Stimulated activated CD4-positive, alpha-beta T cell treated with anti-CD3 and anti-CD28 coated beads, Interleukin-15, amount 100 ng/mL, for 24 hours (primary cell): ENCODE measurements around the gene SGCA.

Source experiments
- DNase-seq: peaks from one replicate; pipeline ENCODE4 v3.0.0-alpha.2; 2020

The SGCA gene

GRCh38 chr17:50184064-50184463, 18.3 kb downstream of the SGCA start:
- no peak for DNase-seq

GRCh38 chr17:50184611-50185398, 19.0 kb downstream of the SGCA start:
- no peak for DNase-seq

- DNase-seq, result no peak
These were observed 20.0 kb downstream of the SGCA start for GRCh38 chr17:50185631-50186471.

- DNase-seq, result no peak
These were observed 21.0 kb downstream of the SGCA start for GRCh38 chr17:50186661-50187393.

- DNase-seq, result no peak
These were observed 21.6 kb downstream of the SGCA start for GRCh38 chr17:50187394-50187725.

DNA sequence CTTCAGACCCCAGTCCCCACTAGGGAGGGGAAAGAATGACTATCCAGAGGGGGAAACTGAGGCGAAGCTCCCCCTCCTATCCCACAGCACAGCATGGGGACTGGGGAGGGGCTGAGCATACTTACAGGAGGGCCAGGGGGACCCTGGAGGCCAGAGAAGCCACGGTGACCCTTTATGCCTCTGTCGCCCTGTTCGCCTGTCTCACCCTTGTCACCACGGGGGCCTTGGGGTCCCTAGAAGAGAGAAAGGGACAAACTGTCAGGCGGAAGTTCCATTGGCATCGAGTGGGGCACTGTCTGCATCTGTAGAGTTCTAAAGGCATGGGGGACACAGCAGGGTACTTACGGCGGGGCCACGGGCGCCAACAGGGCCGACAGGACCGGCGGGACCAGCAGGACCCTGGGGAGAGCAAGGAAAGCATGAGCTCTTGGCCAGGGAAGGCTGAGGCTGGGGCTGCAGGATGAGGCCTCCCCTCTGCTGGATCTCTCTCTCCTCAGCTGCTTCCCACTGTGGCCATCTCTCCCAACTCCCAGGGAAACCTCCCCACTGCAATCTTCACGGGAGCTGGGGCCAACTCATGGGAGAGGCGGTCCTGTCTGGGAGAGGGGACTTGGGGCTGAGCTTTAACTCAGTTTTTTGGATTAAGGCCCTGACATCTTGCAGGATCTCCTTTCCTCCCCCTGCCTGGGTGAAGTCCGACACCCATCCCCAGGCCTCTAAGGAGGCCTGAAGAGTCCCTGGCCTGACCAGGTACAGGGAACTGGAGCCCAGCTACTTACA, 22.1 kb downstream of the SGCA start:
- no peak for DNase-seq

GRCh38 chr17:50188531-50188920, 22.7 kb downstream of the SGCA start:
- no peak for DNase-seq

- no peak for DNase-seq
These were observed 23.2 kb downstream of the SGCA start for GRCh38 chr17:50188921-50189549.

GRCh38 chr17:50189550-50190292, 23.9 kb downstream of the SGCA start:
- DNase-seq, result no peak

DNA sequence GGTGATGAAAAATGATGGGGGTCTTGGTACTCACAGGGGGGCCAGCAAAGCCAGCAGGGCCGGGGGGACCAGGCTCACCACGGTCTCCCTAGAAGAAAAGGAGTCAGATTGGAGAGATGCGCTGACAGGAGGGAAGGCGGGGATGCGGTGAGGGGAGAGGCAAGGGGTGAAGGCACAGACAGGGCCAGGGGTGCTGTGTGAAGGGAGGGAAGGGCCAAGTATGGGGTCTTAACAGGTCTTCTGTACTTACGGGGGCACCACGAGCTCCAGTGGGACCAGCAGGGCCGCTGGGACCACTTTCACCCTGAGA, 24.4 kb downstream of the SGCA start:
- no peak for DNase-seq

DNA sequence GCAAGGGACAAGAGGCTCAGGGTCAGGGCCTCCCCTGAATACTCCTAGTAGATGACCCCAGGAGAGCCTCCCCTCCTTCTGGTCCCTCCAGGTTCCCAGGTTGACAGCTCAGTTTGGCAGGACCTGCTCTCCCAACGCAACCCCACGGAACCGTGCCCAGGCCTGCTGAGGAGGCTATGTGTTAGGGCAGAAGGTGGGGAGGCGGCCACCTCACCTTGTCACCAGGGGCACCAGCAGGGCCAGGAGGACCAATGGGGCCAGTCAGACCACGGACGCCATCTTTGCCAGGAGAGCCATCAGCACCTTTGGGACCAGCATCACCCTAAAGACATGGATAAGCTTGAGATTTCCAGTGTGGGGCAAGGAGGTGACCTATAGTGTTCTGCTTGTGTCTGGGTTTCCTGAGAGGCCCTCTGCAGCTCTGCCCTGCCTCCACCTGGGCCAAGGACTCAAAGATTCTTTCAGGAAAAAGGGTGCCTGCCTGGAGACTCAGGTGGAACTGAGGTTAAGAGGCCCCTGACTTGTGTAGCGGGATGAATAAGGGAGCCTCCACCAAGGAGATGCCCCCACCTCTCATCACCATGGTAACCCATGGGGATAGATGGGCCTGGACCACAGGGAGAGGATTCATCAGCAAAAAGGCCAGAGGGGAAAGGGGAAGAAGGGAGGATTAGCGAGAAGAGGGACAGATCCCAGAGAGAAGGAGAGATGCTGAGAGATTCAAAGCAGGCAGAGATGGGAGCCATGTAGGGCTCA, 25.0 kb downstream of the SGCA start:
- no peak for DNase-seq

DNA sequence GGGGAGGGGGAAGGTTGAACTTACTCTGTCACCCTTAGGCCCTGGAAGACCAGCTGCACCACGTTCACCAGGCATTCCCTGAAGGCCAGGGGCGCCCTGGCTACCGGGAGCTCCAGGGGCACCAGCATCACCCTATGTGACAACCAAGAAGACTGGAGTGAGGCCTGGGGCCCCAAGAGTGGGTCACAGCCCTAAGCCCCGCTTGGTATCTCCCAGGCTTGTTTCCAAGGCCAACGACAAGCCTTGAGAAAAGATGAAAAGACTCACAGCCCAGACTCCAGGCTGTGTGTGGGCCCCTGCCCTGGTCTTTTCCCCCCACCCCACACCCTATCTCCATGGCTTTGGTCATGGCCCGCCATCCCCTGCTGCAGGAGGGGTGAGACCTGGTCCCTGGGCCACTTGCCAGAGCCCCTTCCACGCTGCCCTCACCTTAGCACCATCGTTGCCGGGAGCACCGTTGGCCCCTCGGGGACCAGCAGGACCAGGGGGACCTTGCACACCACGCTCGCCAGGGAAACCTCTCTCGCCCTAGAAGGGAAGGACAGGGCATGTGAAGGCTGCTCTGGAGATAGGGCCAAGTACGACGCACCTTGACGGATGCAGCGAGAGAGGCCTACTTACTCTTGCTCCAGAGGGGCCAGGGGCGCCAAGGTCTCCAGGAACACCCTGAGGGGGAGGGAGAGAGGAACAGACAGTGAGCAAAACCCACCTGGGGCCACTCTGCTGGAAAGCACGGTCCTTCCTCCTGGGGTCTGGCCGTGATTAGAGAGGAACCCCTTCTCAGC, 25.7 kb downstream of the SGCA start:
- DNase-seq, result no peak

DNA sequence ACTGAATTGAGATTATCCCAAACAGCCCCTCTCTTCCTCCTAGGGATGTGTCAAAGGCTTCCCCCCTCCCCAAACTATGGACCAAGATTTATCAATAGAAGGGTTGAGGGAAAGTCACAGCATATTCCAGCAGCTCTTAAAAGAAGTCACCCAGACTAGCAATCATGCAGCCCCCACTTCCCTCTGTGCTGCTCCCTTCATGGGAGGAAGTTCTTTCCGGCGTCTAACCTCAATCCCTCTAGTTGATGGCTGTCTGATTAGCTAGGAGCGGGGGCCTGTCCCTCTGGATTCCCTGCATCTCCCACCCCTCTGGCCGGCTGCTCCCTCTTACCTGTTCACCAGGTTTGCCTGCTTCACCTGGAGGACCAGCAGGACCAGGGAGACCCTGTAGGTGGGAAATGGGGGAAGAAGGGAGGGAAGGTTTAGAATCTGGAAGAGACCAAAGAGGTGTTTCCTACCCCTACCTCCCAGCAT, 26.4 kb downstream of the SGCA start:
- no peak for DNase-seq

DNA sequence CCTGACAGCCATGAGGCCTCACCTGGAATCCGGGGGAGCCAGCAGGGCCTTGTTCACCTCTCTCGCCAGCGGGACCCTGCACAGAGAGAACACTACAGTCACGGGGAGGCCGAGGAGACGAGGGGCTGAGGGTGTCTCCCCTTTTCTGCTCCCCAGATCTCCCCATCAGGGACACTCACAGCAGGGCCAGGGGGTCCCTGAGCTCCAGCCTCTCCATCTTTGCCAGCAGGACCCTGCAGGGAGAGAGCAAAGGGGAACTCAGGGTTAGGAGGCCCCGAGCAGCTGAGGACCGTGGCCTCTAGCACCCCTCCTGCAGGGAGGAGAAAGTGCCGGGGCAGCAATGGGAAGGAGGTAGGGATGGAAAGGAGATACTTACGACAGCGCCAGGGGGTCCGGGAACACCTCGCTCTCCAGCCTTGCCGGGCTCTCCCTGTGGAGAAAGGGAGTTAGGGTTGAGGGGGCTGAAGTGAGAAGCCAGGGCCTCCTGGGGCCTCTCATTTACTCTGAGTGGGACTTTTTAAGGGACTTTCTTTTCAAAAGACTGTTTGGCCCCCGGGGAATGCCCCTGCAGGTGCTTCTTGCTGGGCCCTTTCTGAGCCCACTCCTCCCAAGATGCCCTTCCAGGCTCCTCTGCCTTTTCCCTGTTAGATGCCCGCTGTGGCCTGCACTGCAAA, 26.9 kb downstream of the SGCA start:
- no peak for DNase-seq

DNA sequence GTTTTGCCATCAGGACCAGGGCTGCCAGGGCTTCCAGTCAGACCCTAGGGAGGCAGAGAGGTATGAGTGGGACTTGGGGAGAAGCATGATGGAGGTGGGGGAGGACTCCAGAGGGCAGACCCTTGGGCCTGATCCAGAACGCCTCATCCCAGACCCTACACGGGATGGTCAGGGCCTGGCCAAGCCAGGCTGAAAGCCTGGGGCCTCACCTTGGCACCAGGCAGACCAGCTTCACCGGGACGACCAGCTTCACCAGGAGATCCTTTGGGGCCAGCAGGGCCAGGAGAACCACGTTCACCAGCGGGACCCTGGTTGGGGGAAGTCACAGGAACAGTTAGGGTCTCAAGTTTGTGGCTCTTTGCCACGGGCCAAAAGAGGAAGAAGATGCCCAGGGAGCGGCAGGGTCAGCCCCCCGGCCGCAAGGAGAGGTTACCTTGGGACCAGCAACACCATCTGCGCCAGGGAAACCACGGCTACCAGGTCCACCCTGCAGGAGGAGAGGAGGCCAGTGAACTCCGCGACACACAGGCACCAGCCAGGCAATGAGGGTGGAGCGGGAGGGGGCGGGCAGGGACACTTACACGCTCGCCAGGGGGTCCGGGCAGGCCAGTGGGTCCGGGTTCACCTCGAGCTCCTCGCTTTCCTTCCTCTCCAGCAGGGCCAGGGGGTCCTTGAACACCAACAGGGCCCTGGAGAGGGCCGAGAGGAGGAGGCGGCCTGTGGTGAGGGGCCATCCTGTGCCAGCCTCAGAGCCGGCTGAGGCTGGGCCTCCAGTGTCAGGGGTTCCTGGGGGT, 28.5 kb downstream of the SGCA start:
- DNase-seq, result no peak

DNA sequence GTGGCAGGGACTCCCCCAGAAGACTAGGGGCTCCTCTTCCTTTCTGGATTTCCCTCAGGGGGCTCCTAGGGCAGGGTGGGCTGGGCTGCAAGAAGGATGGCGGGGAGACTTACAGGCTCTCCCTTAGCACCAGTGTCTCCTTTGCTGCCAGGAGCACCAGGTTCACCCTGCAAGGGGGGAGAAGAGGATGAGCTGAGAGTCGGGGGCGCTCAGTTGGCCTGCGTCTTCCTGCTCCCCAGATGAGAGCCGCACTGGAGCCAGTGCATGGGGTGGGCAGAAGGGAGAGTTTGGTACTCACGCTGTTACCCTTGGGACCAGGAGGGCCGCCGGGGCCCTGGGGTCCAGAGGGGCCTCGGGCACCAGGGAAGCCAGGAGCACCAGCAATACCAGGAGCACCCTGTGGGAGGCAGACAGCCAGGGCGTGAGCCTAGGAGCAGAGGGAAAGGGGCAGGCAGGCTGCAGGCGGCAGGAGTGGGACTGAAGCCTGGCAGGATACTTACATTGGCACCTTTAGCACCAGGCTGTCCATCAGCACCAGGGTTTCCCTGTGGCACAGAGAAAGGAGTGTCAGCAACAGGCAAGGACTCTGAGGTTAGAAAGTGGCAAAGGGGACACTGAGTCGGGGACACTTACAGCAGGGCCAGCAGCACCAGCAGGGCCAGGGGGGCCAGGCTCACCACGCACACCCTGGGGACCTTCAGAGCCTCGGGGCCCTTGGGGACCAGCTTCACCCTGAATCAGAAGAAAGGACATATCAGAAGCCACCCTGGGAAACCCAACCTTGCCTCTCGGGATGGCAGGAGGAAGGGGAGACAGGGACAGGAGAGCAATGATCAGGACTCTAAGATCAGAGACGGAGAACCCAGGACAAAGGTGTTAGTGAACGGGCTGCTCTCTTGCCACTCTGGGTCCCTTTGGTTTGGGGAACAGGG, 29.4 kb downstream of the SGCA start:
- DNase-seq, result no peak

DNA sequence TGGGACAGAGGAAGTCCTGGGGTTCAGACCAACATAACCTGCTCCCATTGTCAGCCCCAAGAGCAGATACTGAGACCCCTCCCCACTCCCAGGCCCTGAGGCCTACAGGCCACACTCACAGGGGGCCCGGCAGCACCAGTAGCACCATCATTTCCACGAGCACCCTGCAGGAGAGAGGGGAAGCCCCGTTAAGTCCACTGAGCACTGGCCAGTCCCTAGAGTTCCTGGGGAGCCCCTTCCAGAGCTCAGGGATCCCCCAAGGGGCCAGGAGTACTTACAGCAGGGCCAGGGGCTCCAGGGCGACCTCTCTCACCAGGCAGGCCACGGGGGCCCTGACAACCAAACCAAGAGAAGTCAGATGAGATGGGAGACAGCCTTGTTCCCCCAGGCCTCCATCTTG, 30.2 kb downstream of the SGCA start:
- no peak for DNase-seq
